Activated T-helper 1 cell treated with anti-CD3 and anti-CD28 coated beads, Interleukin-12 subunit alpha, Interleukin-12 subunit beta, Interleukin-2, Interleukin-4 antibody, amounts not matched to agents 30 ng/mL and 10 ng/mL and 1 ng/mL, durations not matched to agents 14 hours and 24 hours and 36 hours (primary cell): ENCODE measurements around the gene ZNF148. TPM values are rescaled to one million over a fixed set of nuclear protein-coding genes. Genes with fewer than 3 reads are reported as not detected.

ENCODE experiments used
- DNase-seq: peaks from one replicate; pipeline ENCODE4 v3.0.0; 2021; ENCODE audit warnings: low spot score
- H3K27ac Mint-ChIP-seq: one replicate; pipeline ENCODE4 v1.8.0; 2021; ENCODE audit warnings: mild to moderate bottlenecking, mixed read lengths
- H3K27me3 Mint-ChIP-seq: one replicate; pipeline ENCODE4 v1.8.0; 2022; ENCODE audit warnings: mild to moderate bottlenecking, moderate library complexity, mixed read lengths; ENCODE audit not compliant: insufficient read depth
- H3K36me3 Mint-ChIP-seq: one replicate; pipeline ENCODE4 v1.8.0; 2021; ENCODE audit warnings: low read depth, mixed read lengths
- H3K4me1 Mint-ChIP-seq: one replicate; pipeline ENCODE4 v1.8.0; 2021; ENCODE audit warnings: low read depth, mixed read lengths
- H3K4me3 Mint-ChIP-seq: one replicate; pipeline ENCODE4 v1.8.0; 2021; ENCODE audit warnings: mild to moderate bottlenecking, moderate library complexity, mixed read lengths
- H3K9me3 Mint-ChIP-seq: one replicate; pipeline ENCODE4 v1.8.0; 2021; ENCODE audit warnings: mixed read lengths
- intact Hi-C: fragments of 100-400 bp; cut with micrococcal nuclease; formaldehyde crosslinking; loops from one replicate; pipeline ENCODE4 v1.15.1; 2024
- total RNA-seq: library from RNA; stranded (reverse); gene quantifications from 2 replicates; pipeline ENCODE4 v1.2.3, GENCODE V29; 2022

ZNF148 gene
- total RNA-seq, 1 donor from 2014 or later: 34.7 TPM

GRCh38 chr3:125318167-125318865 lies 56.8 kb downstream of the ZNF148 start:
- no peak for DNase-seq
- no peaks in the 10 kb centered on the region for H3K27me3 Mint-ChIP-seq
- no peak overlapping the region for H3K27ac Mint-ChIP-seq
- intact Hi-C loops: no loop called here
- H3K4me1 Mint-ChIP-seq: peaks cover 18% of the 10 kb centered on the region
- H3K36me3 Mint-ChIP-seq: peaks cover 24% of the 10 kb centered on the region
- no peak overlapping the region for H3K4me3 Mint-ChIP-seq
- no peaks in the 10 kb centered on the region for H3K9me3 Mint-ChIP-seq

- no peak overlapping the region for H3K27ac Mint-ChIP-seq
- DNase-seq: no peak
- no peaks in the 10 kb centered on the region for H3K27me3 Mint-ChIP-seq
- H3K4me3 Mint-ChIP-seq: no peak overlapping the region
- intact Hi-C loops: no loop called here
- H3K9me3 Mint-ChIP-seq: no peaks in the 10 kb centered on the region
- H3K4me1 Mint-ChIP-seq: peaks cover 22% of the 10 kb centered on the region
- peaks cover 25% of the 10 kb centered on the region for H3K36me3 Mint-ChIP-seq
These were observed 57.4 kb downstream of the ZNF148 start for GRCh38 chr3:125317761-125318160.

GRCh38 chr3:125316949-125317348 lies 58.2 kb downstream of the ZNF148 start:
- intact Hi-C loops: no loop called here
- Mint-ChIP-seq H3K27ac (no peak overlapping the region), H3K9me3 (peaks cover 4% of the 10 kb centered on the region), H3K4me1 (peaks cover 30% of the 10 kb centered on the region), H3K27me3 (no peaks in the 10 kb centered on the region), H3K36me3 (peaks cover 30% of the 10 kb centered on the region), H3K4me3 (no peak overlapping the region)
- DNase-seq: no peak

GRCh38 chr3:125316246-125316645 lies 58.9 kb downstream of the ZNF148 start:
- DNase-seq: no peak
- Mint-ChIP-seq H3K27ac (no peak overlapping the region), H3K36me3 (peaks cover 34% of the 10 kb centered on the region), H3K9me3 (peaks cover 4% of the 10 kb centered on the region), H3K27me3 (no peaks in the 10 kb centered on the region), H3K4me3 (no peak overlapping the region), H3K4me1 (peaks cover 35% of the 10 kb centered on the region)
- intact Hi-C loops: no loop called here

- no peak for DNase-seq
- H3K27ac Mint-ChIP-seq: peak overlapping the region; percentile 15
- peaks cover 47% of the 10 kb centered on the region for H3K36me3 Mint-ChIP-seq
These were observed 62.0 kb downstream of the ZNF148 start for GRCh38 chr3:125313060-125313635.

GRCh38 chr3:125310623-125311081 lies 64.5 kb downstream of the ZNF148 start:
- peak overlapping the region; percentile 79 for H3K4me3 Mint-ChIP-seq
- H3K36me3 Mint-ChIP-seq: peaks cover 42% of the 10 kb centered on the region
- H3K27ac Mint-ChIP-seq: peak overlapping the region; percentile 79
- H3K4me1 Mint-ChIP-seq: peaks cover 38% of the 10 kb centered on the region
- intact Hi-C loops: loop anchor here (2.0 to 5.0 kb wide), 3 partner anchors 64 to 212 kb away; partner anchors contain the start of genes SNX4 and ZNF148
- DNase-seq: peak; percentile 47
- peaks cover 4% of the 10 kb centered on the region for H3K9me3 Mint-ChIP-seq
- H3K27me3 Mint-ChIP-seq: no peaks in the 10 kb centered on the region

More at GRCh38 chr3:125313060-125313635, 62.0 kb downstream of the ZNF148 start:
- no peaks in the 10 kb centered on the region for H3K27me3 Mint-ChIP-seq
- H3K9me3 Mint-ChIP-seq: peaks cover 4% of the 10 kb centered on the region
- H3K4me1 Mint-ChIP-seq: peaks cover 50% of the 10 kb centered on the region
- intact Hi-C loops: loop anchor here (5.0 kb wide), 2 partner anchors 81 to 209 kb away; partner anchors contain the start of gene SNX4
- H3K4me3 Mint-ChIP-seq: no peak overlapping the region

GRCh38 chr3:125309476-125309875 lies 65.6 kb downstream of the ZNF148 start:
- no peaks in the 10 kb centered on the region for H3K27me3 Mint-ChIP-seq
- peak overlapping the region; percentile 49 for H3K4me3 Mint-ChIP-seq
- DNase-seq: no peak
- peaks cover 42% of the 10 kb centered on the region for H3K36me3 Mint-ChIP-seq
- peaks cover 38% of the 10 kb centered on the region for H3K4me1 Mint-ChIP-seq
- intact Hi-C loops: no loop called here
- no peak overlapping the region for H3K27ac Mint-ChIP-seq
- peaks cover 4% of the 10 kb centered on the region for H3K9me3 Mint-ChIP-seq

GRCh38 chr3:125306620-125307019 lies 68.5 kb downstream of the ZNF148 start:
- no peak for DNase-seq
- Mint-ChIP-seq H3K36me3 (peaks cover 30% of the 10 kb centered on the region), H3K27ac (no peak overlapping the region), H3K9me3 (no peaks in the 10 kb centered on the region), H3K4me1 (peaks cover 21% of the 10 kb centered on the region), H3K27me3 (no peaks in the 10 kb centered on the region), H3K4me3 (no peak overlapping the region)
- intact Hi-C loops: no loop called here

- DNase-seq: no peak
- no peaks in the 10 kb centered on the region for H3K4me1 Mint-ChIP-seq
- intact Hi-C loops: no loop called here
- peaks cover 17% of the 10 kb centered on the region for H3K36me3 Mint-ChIP-seq
- H3K4me3 Mint-ChIP-seq: no peak overlapping the region
- no peaks in the 10 kb centered on the region for H3K27me3 Mint-ChIP-seq
- no peak overlapping the region for H3K27ac Mint-ChIP-seq
- no peaks in the 10 kb centered on the region for H3K9me3 Mint-ChIP-seq
These were observed 72.2 kb downstream of the ZNF148 start for GRCh38 chr3:125302932-125303331.

GRCh38 chr3:125300416-125300815 lies 74.7 kb downstream of the ZNF148 start:
- Mint-ChIP-seq H3K27me3 (no peaks in the 10 kb centered on the region), H3K36me3 (peaks cover 7% of the 10 kb centered on the region), H3K9me3 (no peaks in the 10 kb centered on the region), H3K4me3 (no peak overlapping the region), H3K4me1 (no peaks in the 10 kb centered on the region), H3K27ac (no peak overlapping the region)
- DNase-seq: no peak
- intact Hi-C loops: no loop called here

- no peak overlapping the region for H3K4me3 Mint-ChIP-seq
- intact Hi-C loops: no loop called here
These were observed 80.7 kb downstream of the ZNF148 start for GRCh38 chr3:125294411-125294810.

GRCh38 chr3:125292015-125292414 lies 83.1 kb downstream of the ZNF148 start:
- H3K4me1 Mint-ChIP-seq: peaks cover 25% of the 10 kb centered on the region
- no peak overlapping the region for H3K27ac Mint-ChIP-seq
- no peaks in the 10 kb centered on the region for H3K9me3 Mint-ChIP-seq
- intact Hi-C loops: no loop called here
- no peak overlapping the region for H3K4me3 Mint-ChIP-seq
- peaks cover 16% of the 10 kb centered on the region for H3K36me3 Mint-ChIP-seq
- H3K27me3 Mint-ChIP-seq: no peaks in the 10 kb centered on the region
- no peak for DNase-seq

More at GRCh38 chr3:125294411-125294810, 80.7 kb downstream of the ZNF148 start:
- no peak for DNase-seq
- no peaks in the 10 kb centered on the region for H3K9me3 Mint-ChIP-seq
- H3K27ac Mint-ChIP-seq: no peak overlapping the region
- H3K4me1 Mint-ChIP-seq: peaks cover 25% of the 10 kb centered on the region
- no peaks in the 10 kb centered on the region for H3K27me3 Mint-ChIP-seq
- peaks cover 6% of the 10 kb centered on the region for H3K36me3 Mint-ChIP-seq

- peaks cover 25% of the 10 kb centered on the region for H3K4me1 Mint-ChIP-seq
- H3K9me3 Mint-ChIP-seq: no peaks in the 10 kb centered on the region
- H3K27ac Mint-ChIP-seq: no peak overlapping the region
- H3K36me3 Mint-ChIP-seq: peaks cover 24% of the 10 kb centered on the region
- no peak overlapping the region for H3K4me3 Mint-ChIP-seq
- H3K27me3 Mint-ChIP-seq: no peaks in the 10 kb centered on the region
- intact Hi-C loops: no loop called here
- no peak for DNase-seq
These were observed 85.6 kb downstream of the ZNF148 start for GRCh38 chr3:125289429-125289981.
